GM12875 (cell line): ENCODE data around the gene HTR3C.
"Not testable (repeated sequence)": the region's sequence is repeated elsewhere in the genome, so short reads cannot be mapped to it uniquely, and the experiment has no call there.

ENCODE experiments used
- H3K4me3 ChIP-seq: one replicate; pipeline ENCODE4 v1.5.1; 2011; ENCODE audit warnings: low read depth, low read length, control low read depth
- TF ChIP-seq, protein P1 (sequence below): IDR thresholded peaks from 2 replicates; pipeline ENCODE4 v1.5.1; 2011; ENCODE audit warnings: low read depth, mild to moderate bottlenecking, control low read depth, inconsistent platforms, low read length, moderate library complexity, borderline replicate concordance; ENCODE audit not compliant: insufficient read depth

Gene HTR3C, protein sequence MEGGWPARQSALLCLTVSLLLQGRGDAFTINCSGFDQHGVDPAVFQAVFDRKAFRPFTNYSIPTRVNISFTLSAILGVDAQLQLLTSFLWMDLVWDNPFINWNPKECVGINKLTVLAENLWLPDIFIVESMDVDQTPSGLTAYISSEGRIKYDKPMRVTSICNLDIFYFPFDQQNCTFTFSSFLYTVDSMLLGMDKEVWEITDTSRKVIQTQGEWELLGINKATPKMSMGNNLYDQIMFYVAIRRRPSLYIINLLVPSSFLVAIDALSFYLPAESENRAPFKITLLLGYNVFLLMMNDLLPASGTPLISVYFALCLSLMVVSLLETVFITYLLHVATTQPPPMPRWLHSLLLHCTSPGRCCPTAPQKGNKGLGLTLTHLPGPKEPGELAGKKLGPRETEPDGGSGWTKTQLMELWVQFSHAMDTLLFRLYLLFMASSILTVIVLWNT

DNA sequence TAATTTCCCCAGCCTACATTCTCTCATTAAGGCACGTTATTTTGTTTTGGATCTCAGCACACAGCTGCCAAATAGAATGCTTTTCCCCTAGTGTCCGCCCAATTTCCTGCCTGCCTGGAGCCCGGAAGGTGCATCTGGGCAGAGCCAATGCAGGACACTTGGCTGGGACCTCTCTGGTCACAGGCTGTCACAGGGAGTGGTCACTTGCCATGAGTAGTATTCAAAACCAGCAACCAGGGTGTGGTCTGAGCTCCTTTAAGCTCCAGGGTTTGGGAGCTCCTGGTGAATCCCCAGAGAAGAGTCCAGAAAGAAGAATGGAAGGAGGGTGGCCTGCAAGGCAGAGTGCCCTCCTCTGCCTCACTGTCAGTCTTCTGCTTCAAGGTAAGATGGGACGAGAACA, at the start of gene HTR3C:
Gene HTR3C, plus strand, starts transcription at position 281 of the 400 bp plus-strand sequence. Its CDS starts 34 bp downstream, at position 315.
- H3K4me3 ChIP-seq = no peak within 1 kb of the TSS
- TF ChIP-seq, protein P1, sequence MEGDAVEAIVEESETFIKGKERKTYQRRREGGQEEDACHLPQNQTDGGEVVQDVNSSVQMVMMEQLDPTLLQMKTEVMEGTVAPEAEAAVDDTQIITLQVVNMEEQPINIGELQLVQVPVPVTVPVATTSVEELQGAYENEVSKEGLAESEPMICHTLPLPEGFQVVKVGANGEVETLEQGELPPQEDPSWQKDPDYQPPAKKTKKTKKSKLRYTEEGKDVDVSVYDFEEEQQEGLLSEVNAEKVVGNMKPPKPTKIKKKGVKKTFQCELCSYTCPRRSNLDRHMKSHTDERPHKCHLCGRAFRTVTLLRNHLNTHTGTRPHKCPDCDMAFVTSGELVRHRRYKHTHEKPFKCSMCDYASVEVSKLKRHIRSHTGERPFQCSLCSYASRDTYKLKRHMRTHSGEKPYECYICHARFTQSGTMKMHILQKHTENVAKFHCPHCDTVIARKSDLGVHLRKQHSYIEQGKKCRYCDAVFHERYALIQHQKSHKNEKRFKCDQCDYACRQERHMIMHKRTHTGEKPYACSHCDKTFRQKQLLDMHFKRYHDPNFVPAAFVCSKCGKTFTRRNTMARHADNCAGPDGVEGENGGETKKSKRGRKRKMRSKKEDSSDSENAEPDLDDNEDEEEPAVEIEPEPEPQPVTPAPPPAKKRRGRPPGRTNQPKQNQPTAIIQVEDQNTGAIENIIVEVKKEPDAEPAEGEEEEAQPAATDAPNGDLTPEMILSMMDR = no peak

GRCh38 chr3:184003187-184003967, 49.5 kb upstream of the HTR3C start:
- H3K4me3 ChIP-seq = no peak overlapping the region
- TF ChIP-seq, protein P1 = no peak

DNA sequence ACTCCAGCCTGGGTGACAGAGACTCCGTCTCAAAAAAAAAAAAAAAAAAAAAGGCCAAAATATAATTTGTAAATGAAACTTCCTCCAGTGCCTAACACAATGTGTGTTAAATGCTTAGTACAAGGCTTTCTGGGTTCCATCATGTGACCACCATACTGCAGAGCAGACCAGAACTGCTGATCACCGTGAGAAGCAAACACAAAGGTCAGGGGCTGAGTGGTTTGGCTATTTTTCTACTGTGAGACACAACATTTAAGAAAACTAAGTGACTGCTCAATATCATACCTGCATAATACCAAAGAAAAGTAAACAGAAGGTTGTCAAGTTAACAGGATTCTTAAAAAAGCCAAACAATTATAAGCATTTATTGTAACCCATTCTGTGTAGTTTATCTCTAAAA, 48.4 kb upstream of the HTR3C start:
- TF ChIP-seq, protein P1 = no peak
- H3K4me3 ChIP-seq = no peak overlapping the region

DNA sequence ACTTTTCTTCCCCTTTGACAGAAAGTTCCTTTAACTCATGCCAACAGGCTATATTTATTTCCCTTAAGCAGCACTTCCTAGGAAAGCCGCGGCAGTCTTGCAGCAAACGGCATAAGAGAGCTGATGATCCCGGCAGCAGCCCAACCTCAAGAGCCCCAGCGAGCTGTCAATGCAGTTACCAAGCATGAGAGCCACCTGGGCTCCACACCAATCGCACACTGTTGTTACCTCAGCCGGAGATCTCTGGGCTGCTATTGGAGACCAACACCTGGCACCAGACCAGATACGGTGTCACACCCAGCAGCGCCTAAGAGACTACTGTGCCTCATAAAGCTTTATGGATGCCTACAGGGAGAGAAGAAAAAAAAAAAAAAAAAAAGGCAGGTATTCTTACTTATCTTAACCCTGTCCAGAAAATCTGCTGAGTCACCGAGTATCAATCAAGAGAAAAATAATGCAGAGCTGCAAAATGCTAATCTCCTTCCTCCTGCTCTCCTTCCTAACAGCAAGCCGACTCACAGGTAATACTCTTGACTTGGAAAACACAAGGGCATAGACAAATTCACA, 46.8 kb upstream of the HTR3C start:
- no peak overlapping the region for H3K4me3 ChIP-seq
- TF ChIP-seq, protein P1 = no peak

GRCh38 chr3:184007143-184007813, 45.6 kb upstream of the HTR3C start:
- H3K4me3 ChIP-seq = not testable (repeated sequence)

GRCh38 chr3:184008161-184008560, 44.7 kb upstream of the HTR3C start:
- H3K4me3 ChIP-seq = no peak overlapping the region
- TF ChIP-seq, protein P1 = no peak

- H3K4me3 ChIP-seq = no peak overlapping the region
- TF ChIP-seq, protein P1 = no peak
Observed at GRCh38 chr3:184011230-184011876, 41.5 kb upstream of the HTR3C start.
